NCI-H524 treated with DMSO at 0.1 percent for 48 hours (cell line): ENCODE measurements around the gene ERP29.
"Not testable (repeated sequence)": the region's sequence is repeated elsewhere in the genome, so short reads cannot be mapped to it uniquely, and the experiment has no call there.

Experiments
- DNase-seq: peaks from one replicate; lab custom pipeline; 2025; lab: John Stamatoyannopoulos, UW

The ERP29 gene

GRCh38 chr12:112001576-112001975 lies 11.7 kb upstream of the ERP29 start:
- DNase-seq: no peak

GRCh38 chr12:112004041-112004440 lies 9.2 kb upstream of the ERP29 start:
- DNase-seq: no peak

- DNase-seq: no peak
These were observed 7.5 kb upstream of the ERP29 start for GRCh38 chr12:112005419-112006395.

- no peak for DNase-seq
These were observed 5.3 kb upstream of the ERP29 start for GRCh38 chr12:112007945-112008344.

GRCh38 chr12:112008918-112009317 lies 4.3 kb upstream of the ERP29 start:
- DNase-seq: no peak

GRCh38 chr12:112009596-112009995 lies 3.6 kb upstream of the ERP29 start:
- not testable (repeated sequence) for DNase-seq

GRCh38 chr12:112010415-112011344 lies 2.5 kb upstream of the ERP29 start:
- no peak for DNase-seq

GRCh38 chr12:112011685-112012084 lies 1.5 kb upstream of the ERP29 start:
- no peak for DNase-seq

- peak; percentile 7 for DNase-seq
These were observed 576 bp downstream of the ERP29 start for GRCh38 chr12:112013601-112014402.

- no peak for DNase-seq
These were observed 2.7 kb downstream of the ERP29 start for GRCh38 chr12:112015938-112016337.

- no peak for DNase-seq
These were observed 3.8 kb downstream of the ERP29 start for GRCh38 chr12:112017041-112017440.

GRCh38 chr12:112018571-112019237 lies 5.5 kb downstream of the ERP29 start:
- DNase-seq: no peak

GRCh38 chr12:112020947-112021457 lies 7.8 kb downstream of the ERP29 start:
- no peak for DNase-seq

- DNase-seq: no peak
These were observed 9.2 kb downstream of the ERP29 start for GRCh38 chr12:112022241-112023016.

- DNase-seq: no peak
These were observed 10.7 kb downstream of the ERP29 start for GRCh38 chr12:112023759-112024396.

GRCh38 chr12:112025808-112026375 lies 12.7 kb downstream of the ERP29 start:
- no peak for DNase-seq

- no peak for DNase-seq
These were observed 16.1 kb downstream of the ERP29 start for GRCh38 chr12:112029301-112029700.

- DNase-seq: no peak
These were observed 18.2 kb downstream of the ERP29 start for GRCh38 chr12:112031472-112031871.

GRCh38 chr12:112032292-112032691 lies 19.1 kb downstream of the ERP29 start:
- DNase-seq: no peak
